Stomach (tissue), 4 donors: ENCODE results near the gene FAM193A.

ENCODE experiments used
- EP300 ChIP-seq: sonication (generic); formaldehyde crosslinking; IDR thresholded peaks from one replicate; pipeline ENCODE4 v1.6.1; 2017; ENCODE audit warnings: antibody characterized with exemption
- TF ChIP-seq, protein P1 (sequence below), 7 experiments: fragments of 450-650 bp in 4 of 7; fragments of 200-600 bp in 3 of 7; sonication (generic) in 3 of 7; IDR thresholded peaks; one replicate each; pipeline ENCODE4 v1.5.1; 2016 to 2019; ENCODE audit warnings: antibody characterized with exemption in 7 of 7, control low read depth in 2 of 7, mild to moderate bottlenecking in 1 of 7

DNA sequence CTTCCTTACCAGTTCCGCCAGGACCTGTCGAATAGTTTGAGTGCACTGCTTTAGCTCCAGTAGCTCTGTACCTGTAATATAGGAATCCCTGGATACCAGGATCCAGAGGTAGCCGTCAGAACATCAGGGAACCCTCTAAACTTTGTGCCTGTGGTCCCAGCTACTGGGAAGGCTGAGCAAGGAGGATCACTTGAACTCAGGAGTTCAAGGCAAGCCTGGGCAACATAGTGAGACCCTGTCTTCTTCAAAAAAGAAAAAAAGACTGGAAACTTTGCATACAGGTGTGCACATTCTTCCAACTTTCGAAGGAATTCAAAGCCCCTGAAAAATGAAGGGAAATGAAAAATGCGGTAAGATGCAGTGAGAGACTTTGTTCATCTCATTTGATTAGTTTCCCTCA is 32.6 kb upstream of the FAM193A start:
- TF ChIP-seq, protein P1, sequence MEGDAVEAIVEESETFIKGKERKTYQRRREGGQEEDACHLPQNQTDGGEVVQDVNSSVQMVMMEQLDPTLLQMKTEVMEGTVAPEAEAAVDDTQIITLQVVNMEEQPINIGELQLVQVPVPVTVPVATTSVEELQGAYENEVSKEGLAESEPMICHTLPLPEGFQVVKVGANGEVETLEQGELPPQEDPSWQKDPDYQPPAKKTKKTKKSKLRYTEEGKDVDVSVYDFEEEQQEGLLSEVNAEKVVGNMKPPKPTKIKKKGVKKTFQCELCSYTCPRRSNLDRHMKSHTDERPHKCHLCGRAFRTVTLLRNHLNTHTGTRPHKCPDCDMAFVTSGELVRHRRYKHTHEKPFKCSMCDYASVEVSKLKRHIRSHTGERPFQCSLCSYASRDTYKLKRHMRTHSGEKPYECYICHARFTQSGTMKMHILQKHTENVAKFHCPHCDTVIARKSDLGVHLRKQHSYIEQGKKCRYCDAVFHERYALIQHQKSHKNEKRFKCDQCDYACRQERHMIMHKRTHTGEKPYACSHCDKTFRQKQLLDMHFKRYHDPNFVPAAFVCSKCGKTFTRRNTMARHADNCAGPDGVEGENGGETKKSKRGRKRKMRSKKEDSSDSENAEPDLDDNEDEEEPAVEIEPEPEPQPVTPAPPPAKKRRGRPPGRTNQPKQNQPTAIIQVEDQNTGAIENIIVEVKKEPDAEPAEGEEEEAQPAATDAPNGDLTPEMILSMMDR (IDR thresholded peaks at IDR 0.05), result no peak
- TF ChIP-seq EP300, result no peak
